Amygdala (tissue), 56 donors: Measurements from ENCODE around the gene TULP1.

Experiments
- DNase-seq, 56 donors: peaks; one replicate each; lab custom pipeline; 2025; lab: John Stamatoyannopoulos, UW

The TULP1 gene

DNA sequence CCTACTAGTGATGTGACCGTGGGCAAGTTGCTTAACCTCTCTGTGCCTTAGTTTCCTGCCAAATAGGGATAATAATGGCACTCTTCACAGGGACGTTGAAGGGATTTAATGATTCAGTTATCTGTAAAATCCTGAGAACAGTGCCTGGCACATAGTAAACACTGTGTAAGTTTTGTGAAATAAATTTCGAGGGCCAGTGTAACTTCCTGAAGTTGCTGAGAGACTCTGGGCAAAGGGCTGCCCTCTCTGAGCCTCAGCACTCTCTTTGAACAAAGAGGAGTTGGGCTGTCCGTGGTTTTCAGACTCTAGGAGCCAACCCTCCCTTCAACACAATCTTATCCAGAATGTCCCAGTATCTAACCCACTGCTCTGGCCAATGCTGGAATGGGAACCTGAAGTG is 13.3 kb downstream of the TULP1 start:
- DNase-seq: no peak

- no peak for DNase-seq
Observed at GRCh38 chr6:35498422-35499067, 14.2 kb downstream of the TULP1 start.

GRCh38 chr6:35497571-35498421 is 14.9 kb downstream of the TULP1 start:
- DNase-seq: no peak

GRCh38 chr6:35496841-35497570 is 15.7 kb downstream of the TULP1 start, which contains the start of gene TEAD3:
Gene TEAD3, minus strand, starts transcription at chr6:35497079.
- peak in 6 of 56 donors; percentile 21 to 60 (median 51) for DNase-seq

DNA sequence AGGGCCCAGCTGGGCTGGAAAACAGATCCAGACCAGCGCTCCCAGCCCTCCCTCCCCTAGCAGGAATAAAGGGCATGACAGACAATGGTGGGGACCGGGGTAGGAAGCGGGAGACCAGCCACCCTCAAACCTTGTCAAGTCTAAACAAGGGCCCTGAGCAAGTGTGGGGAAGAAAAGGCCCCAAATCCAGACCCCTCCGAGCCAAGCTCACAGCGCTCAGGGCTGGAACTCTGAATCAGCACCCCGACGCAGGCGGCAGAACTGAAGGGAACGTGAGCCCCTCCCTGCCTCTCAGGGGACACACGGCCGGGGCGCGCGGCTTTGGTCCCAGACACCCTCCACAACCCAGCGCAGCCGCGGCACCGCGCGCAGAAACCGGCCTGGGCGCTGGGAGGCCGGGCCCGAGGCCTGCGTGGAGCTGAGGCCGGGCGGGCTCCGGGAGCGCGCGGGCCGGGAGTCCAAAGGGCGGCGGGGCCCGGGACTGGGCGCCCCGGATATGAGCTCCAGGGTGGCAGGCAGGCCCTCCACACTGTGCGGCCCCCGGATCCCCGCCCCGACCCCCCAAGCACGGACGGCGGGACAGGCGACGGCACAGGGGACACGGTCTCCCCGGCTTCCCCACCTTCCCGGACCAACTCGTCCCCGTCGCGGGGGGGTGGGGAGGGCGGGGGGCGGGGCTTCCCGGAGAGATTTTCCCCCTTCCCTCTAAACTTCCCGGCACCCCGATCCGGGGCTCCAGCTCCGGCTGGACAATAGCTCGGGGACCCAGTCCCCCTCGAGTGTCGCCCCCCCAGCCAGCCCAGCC is 16.5 kb downstream of the TULP1 start:
- DNase-seq: peak in 5 of 56 donors; percentile 30 to 60 (median 41)

GRCh38 chr6:35495258-35496035 is 17.2 kb downstream of the TULP1 start:
- DNase-seq: no peak

GRCh38 chr6:35494161-35494563 is 18.5 kb downstream of the TULP1 start:
- DNase-seq: no peak

DNA sequence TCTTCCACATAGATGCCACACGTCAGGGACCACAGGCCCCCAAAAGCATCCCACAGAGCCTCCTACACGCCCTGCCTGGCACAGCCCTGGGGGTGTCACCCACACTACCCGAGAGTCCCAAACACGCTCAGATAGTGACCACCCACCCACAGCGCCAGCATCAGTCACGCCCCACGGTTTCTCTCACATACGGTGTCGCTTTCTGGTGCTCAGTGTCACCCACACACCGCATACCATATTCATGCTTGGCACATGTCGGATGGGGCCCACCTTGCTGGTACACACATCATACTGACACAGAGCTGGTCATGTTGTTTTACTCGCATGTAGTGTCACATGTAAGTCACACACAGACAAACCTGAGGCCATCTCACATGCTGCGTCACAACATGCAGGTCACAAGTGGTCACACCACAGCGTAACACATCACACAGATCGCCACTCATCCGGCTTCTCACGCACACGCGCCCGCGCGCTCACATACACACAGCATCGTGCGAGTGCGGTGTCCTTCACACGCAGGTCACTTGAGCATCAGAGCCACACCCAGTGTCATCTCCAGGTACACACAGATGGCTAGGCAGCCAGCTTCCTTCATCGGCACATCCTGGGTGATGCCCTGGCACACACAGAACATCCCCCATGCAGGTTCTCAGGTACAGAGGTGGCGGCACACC is 19.3 kb downstream of the TULP1 start:
- DNase-seq: no peak

DNA sequence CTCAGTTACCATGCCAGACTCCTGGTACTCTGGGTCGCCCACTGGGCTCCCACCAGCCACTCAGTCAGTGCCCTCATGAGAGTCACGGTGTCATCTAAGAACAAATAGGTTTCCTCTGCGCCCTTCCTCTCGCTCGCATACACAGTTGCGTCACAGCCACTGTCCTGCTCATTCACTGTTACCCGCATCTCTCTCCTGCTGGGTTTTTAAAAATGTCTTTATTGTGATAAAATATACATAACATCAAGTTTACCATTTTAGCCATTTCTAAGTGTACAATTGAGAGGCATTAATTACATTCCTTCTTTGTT is 19.8 kb downstream of the TULP1 start:
- no peak for DNase-seq

GRCh38 chr6:35492258-35492973 is 20.3 kb downstream of the TULP1 start:
- no peak for DNase-seq

DNA sequence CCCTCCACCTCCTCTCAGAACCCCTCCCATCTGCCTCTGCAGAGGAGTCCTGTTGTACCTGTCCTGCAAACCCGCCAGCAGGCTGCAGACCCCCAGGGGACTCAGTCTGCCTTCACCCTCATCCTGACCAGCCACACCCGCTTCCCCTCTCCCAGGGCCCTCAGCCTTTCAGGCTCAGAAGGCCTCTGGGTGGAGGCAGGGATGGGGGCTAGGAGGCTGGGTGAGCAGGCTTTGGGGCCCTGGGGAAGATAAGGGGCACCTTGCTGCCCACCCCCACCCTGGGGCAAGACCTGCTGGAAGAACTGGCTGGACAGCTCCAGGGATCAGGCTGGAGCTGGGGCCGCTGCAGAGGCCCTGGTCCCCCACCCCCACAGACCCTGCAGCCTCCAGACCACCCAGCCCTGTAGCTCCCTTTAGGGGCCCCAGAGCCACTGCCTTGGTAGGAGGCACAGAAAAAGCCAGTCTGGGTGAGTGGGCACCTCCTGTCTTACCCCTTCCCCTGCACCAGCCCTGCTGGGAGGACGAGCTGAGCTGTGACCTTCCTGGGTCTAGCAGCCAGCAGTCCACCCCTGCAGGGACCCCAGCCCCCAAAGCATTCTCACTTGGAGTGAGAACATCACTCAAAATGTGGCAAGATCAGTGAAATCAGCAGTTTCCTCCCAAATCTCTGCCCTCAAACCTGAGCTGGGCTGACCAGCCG is 21.0 kb downstream of the TULP1 start:
- DNase-seq: no peak

GRCh38 chr6:35490821-35491557 is 21.7 kb downstream of the TULP1 start:
- DNase-seq: no peak

GRCh38 chr6:35489995-35490791 is 22.5 kb downstream of the TULP1 start:
- DNase-seq: peak in 24 of 56 donors; percentile 8 to 74 (median 36)

GRCh38 chr6:35489066-35489465 is 23.6 kb downstream of the TULP1 start:
- DNase-seq: no peak

DNA sequence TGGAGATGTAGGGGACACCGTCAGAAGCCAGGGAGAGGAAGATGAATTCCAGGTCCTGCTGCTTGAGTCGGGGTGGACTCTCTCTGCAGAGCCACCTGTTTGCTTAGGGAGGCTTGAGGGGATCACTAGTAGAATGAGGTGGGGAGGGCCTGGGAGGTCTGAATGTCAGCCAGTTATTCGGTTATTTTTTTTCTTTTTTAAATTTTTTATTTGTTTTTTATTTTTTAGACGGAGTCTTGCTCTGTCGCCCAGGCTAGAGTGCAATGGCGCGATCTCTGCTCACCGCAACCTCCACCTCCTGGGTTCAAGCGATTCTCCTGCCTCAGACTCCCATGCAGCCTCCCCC is 24.2 kb downstream of the TULP1 start:
- no peak for DNase-seq
